Kidney (tissue), 14 donors: ENCODE results near the gene FCAMR. TPM values are rescaled to one million over a fixed set of nuclear protein-coding genes. Genes with fewer than 3 reads are reported as not detected.

Experiments used
- DNase-seq, 5 donors: peaks; one replicate each; pipeline ENCODE4 v3.0.0-alpha.2; 2013 to 2020
- FAIRE-seq: peaks from 2 replicates; lab custom pipeline; 2012; peaks lifted over from hg19 to GRCh38; lab: Jason Lieb, UNC
- H3K27ac ChIP-seq, 2 donors: one replicate each; pipeline ENCODE4 v1.7.0; 2013; ENCODE audit warnings: low read depth in 2 of 2, low read length in 2 of 2, inconsistent platforms in 1 of 2
- H3K27me3 ChIP-seq: one replicate; pipeline ENCODE4 v1.7.1; 2013; ENCODE audit warnings: low read length, inconsistent platforms; ENCODE audit not compliant: control insufficient read depth, insufficient read depth
- H3K36me3 ChIP-seq, 3 donors: one replicate each; pipeline versions ENCODE4 v1.7.0 to v1.7.1; 2013; ENCODE audit warnings: low read length in 3 of 3, control low read depth in 1 of 3, inconsistent platforms in 1 of 3; ENCODE audit not compliant: insufficient read depth in 3 of 3, control insufficient read depth in 2 of 3
- H3K4me1 ChIP-seq, 3 donors: one replicate each; pipeline versions ENCODE4 v1.7.0 to v1.7.1; 2013; ENCODE audit warnings: low read length in 3 of 3, inconsistent platforms in 1 of 3, low read depth in 1 of 3; ENCODE audit not compliant: control insufficient read depth in 2 of 3, insufficient read depth in 2 of 3
- H3K4me3 ChIP-seq, 3 donors: one replicate each; pipeline versions ENCODE4 v1.7.0 to v1.8.1; 2013; ENCODE audit warnings: low read length in 3 of 3, control low read depth in 1 of 3, inconsistent platforms in 1 of 3
- H3K9ac ChIP-seq, 3 donors: one replicate each; pipeline versions ENCODE4 v1.7.0 to v1.7.1; 2013; ENCODE audit warnings: low read length in 3 of 3, control low read depth in 1 of 3, inconsistent platforms in 1 of 3
- H3K9me3 ChIP-seq, 3 donors: one replicate each; pipeline versions ENCODE4 v1.7.0 to v1.7.1; 2013; ENCODE audit warnings: low read length in 3 of 3, control low read depth in 1 of 3, inconsistent platforms in 1 of 3; ENCODE audit not compliant: control insufficient read depth in 2 of 3, insufficient read depth in 1 of 3
- intact Hi-C: fragments of 100-400 bp; cut with DNase I; formaldehyde crosslinking; loops from one replicate; pipeline ENCODE4 v1.11.1; 2022
- polyA plus RNA-seq: library from polyadenylated mRNA; stranded (reverse); fragments of 350-450 nt; fragmentation: Illumina TruSeq; extraction: RNeasy Lipid Tissue Mini Kit (QIAGEN cat#74804); gene quantifications from one replicate; pipeline ENCODE4 v1.2.3, GENCODE V29; 2014; ENCODE audit warnings: low read depth, low replicate concordance; ENCODE audit not compliant: insufficient read depth
- total RNA-seq: library from RNA; stranded (reverse); fragmentation: NEBNext Ultra II Directional; extraction: Animal tissue kit (Norgen Biotek cat#: 25700); gene quantifications from one replicate; pipeline ENCODE4 v1.2.1, GENCODE V29; 2021
- TF ChIP-seq, protein P1 (sequence below): IDR thresholded peaks from 3 replicates; pipeline ENCODE4 v1.5.1; 2012; ENCODE audit warnings: mild to moderate bottlenecking, moderate library complexity, borderline replicate concordance; ENCODE audit not compliant: insufficient read depth; ENCODE audit errors: extremely low read depth
- donor health status: control.
- donor health status: control.
- donor health status: control.
- donor health status: control.
- donor health status: control.
- donor health status: DM: yes; HTN: yes; CAD: no.
- donor health status: Normal renal cell carcinoma (clear cell type).

The FCAMR gene
- total and polyA plus RNA-seq, 2 donors from 2014 or later = 1.8 to 34.6 TPM

GRCh38 chr1:206931709-206932108 is 38.6 kb downstream of the FCAMR start:
- Histone ChIP-seq H3K36me3 (peaks cover 0 to 22% (median 5%) of the 10 kb centered on the region in 3 donors), H3K27me3 (no peaks in the 10 kb centered on the region), H3K27ac (no peak overlapping the region)

GRCh38 chr1:206930210-206930798 is 40.0 kb downstream of the FCAMR start:
- TF ChIP-seq, protein P1, sequence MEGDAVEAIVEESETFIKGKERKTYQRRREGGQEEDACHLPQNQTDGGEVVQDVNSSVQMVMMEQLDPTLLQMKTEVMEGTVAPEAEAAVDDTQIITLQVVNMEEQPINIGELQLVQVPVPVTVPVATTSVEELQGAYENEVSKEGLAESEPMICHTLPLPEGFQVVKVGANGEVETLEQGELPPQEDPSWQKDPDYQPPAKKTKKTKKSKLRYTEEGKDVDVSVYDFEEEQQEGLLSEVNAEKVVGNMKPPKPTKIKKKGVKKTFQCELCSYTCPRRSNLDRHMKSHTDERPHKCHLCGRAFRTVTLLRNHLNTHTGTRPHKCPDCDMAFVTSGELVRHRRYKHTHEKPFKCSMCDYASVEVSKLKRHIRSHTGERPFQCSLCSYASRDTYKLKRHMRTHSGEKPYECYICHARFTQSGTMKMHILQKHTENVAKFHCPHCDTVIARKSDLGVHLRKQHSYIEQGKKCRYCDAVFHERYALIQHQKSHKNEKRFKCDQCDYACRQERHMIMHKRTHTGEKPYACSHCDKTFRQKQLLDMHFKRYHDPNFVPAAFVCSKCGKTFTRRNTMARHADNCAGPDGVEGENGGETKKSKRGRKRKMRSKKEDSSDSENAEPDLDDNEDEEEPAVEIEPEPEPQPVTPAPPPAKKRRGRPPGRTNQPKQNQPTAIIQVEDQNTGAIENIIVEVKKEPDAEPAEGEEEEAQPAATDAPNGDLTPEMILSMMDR = no peak
- intact Hi-C loops = no loop called here
- peaks cover 0 to 22% (median 5%) of the 10 kb centered on the region in 3 donors for H3K36me3 ChIP-seq
- H3K27ac ChIP-seq = no peak overlapping the region
- H3K27me3 ChIP-seq = no peaks in the 10 kb centered on the region
- H3K9me3 ChIP-seq = no peaks in the 10 kb centered on the region
- H3K4me3 ChIP-seq = no peak overlapping the region
- FAIRE-seq = no peak
- no peaks in the 10 kb centered on the region for H3K4me1 ChIP-seq
- DNase-seq = no peak
- no peak overlapping the region for H3K9ac ChIP-seq

More at GRCh38 chr1:206931709-206932108, 38.6 kb downstream of the FCAMR start:
- Histone ChIP-seq H3K4me1 (no peaks in the 10 kb centered on the region), H3K9me3 (no peaks in the 10 kb centered on the region), H3K9ac (no peak overlapping the region), H3K4me3 (no peak overlapping the region)
- intact Hi-C loops = no loop called here
- FAIRE-seq = no peak
- DNase-seq = no peak
- TF ChIP-seq, protein P1 = no peak

DNA sequence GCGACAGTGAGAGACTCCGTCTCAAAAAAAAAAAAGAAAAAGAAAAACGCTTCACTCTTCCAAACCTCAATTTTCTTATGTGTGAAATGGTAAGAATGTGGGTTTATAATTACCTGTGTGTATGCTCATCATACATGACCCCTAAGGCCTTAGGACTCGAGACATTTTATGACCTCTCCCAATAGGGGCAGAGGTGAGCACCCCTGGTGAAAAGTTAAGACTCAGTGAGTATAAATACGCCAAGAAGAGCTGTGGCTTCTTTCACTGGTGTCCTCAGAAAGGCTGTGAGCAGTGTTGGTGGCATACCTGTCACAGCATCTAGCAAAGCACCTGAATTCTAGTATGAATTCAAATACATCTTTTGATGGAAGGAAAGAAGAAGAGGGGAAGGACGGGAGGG is 40.7 kb downstream of the FCAMR start:
- Histone ChIP-seq H3K27me3 (no peaks in the 10 kb centered on the region), H3K9me3 (no peaks in the 10 kb centered on the region), H3K9ac (no peak overlapping the region), H3K4me3 (no peak overlapping the region), H3K36me3 (peaks cover 0 to 22% (median 5%) of the 10 kb centered on the region in 3 donors), H3K4me1 (no peaks in the 10 kb centered on the region), H3K27ac (no peak overlapping the region)
- FAIRE-seq = no peak
- TF ChIP-seq, protein P1 = no peak
- intact Hi-C loops = no loop called here
- no peak for DNase-seq

DNA sequence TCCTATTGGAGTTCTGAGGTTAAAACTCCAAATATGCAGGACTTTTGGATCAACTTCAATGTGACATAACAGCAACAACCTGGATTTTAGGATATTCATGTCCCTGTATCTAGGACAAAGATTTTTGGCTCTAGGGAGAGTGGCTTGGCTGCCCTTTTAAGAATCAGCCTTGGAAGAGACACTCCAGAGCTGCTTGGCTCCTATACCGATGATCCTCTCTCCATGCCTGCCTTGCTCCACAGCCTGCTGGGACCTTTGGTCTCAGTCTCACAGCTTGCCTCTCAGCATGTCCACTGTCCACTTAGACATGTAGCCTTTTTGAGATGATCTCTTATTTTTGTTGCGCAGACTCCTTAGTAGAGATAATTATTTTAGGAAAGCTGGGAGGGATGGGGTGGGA is 44.0 kb downstream of the FCAMR start:
- Histone ChIP-seq H3K4me1 (peaks cover 0 to 4% (median 0%) of the 10 kb centered on the region in 3 donors), H3K4me3 (no peak overlapping the region), H3K27me3 (no peaks in the 10 kb centered on the region), H3K9me3 (peaks cover 0 to 5% (median 0%) of the 10 kb centered on the region in 3 donors), H3K36me3 (peaks cover 2 to 8% (median 4%) of the 10 kb centered on the region in 3 donors), H3K27ac (no peak overlapping the region), H3K9ac (no peak overlapping the region)
- no peak for DNase-seq
- TF ChIP-seq, protein P1 = no peak
- intact Hi-C loops = no loop called here
- FAIRE-seq = no peak
